ENCODE data around the gene TEPSIN. TPM values are rescaled to one million over a fixed set of nuclear protein-coding genes. Genes with fewer than 3 reads are reported as not detected.

TEPSIN gene
- total RNA-seq, 1 donor from 2014 or later: 35.4 TPM

GRCh38 chr17:81246679-81247338, 8.0 kb upstream of the TEPSIN start:
- no peaks in the 10 kb centered on the region for H3K9me3 ChIP-seq
- peaks cover 0 to 6% of the 10 kb centered on the region in 2 donors for H3K36me3 ChIP-seq
- peaks cover 2% of the 10 kb centered on the region for H3K4me1 ChIP-seq
- no peaks in the 10 kb centered on the region for H3K27me3 ChIP-seq
- H3K27ac ChIP-seq: no peak overlapping the region
- intact Hi-C loops (cut with DNase I): no loop called here
- no peak for TF ChIP-seq POLR2AphosphoS5 (IDR thresholded peaks at IDR 0.05; ENCODE audit: insufficient read depth in 1 of 2, low read depth in 1 of 2)
- no peak overlapping the region for H3K4me3 ChIP-seq
- DNase-seq (ENCODE audit: extremely low spot score in 2 of 2): no peak

GRCh38 chr17:81246343-81246670, 7.5 kb upstream of the TEPSIN start:
- no peak overlapping the region for H3K27ac ChIP-seq
- intact Hi-C loops (cut with DNase I): no loop called here
- DNase-seq (ENCODE audit: extremely low spot score in 2 of 2): no peak

GRCh38 chr17:81245665-81246342, 6.9 kb upstream of the TEPSIN start:
- TF ChIP-seq CTCF (IDR thresholded peaks at IDR 0.05): no peak
- no peak for TF ChIP-seq POLR2AphosphoS5 (IDR thresholded peaks at IDR 0.05; ENCODE audit: insufficient read depth in 1 of 2, low read depth in 1 of 2)
- Histone ChIP-seq H3K4me3 (no peak overlapping the region), H3K4me1 (peaks cover 11% of the 10 kb centered on the region), H3K9me3 (no peaks in the 10 kb centered on the region), H3K27me3 (no peaks in the 10 kb centered on the region), H3K36me3 (no peaks in the 10 kb centered on the region), H3K27ac (no peak overlapping the region)
- no peak for DNase-seq (ENCODE audit: extremely low spot score in 2 of 2)
- intact Hi-C loops (cut with DNase I): no loop called here

More at GRCh38 chr17:81246343-81246670, 7.5 kb upstream of the TEPSIN start:
- Histone ChIP-seq H3K9me3 (no peaks in the 10 kb centered on the region), H3K4me1 (peaks cover 6% of the 10 kb centered on the region), H3K36me3 (peaks cover 0 to under 1% of the 10 kb centered on the region in 2 donors), H3K27me3 (no peaks in the 10 kb centered on the region), H3K4me3 (no peak overlapping the region)
- TF ChIP-seq POLR2AphosphoS5 (IDR thresholded peaks at IDR 0.05; ENCODE audit: insufficient read depth in 1 of 2, low read depth in 1 of 2) (no peak), POLR2A (IDR thresholded peaks at IDR 0.05) (no peak), CTCF (IDR thresholded peaks at IDR 0.05) (no peak)

GRCh38 chr17:81245024-81245664, 6.3 kb upstream of the TEPSIN start:
- DNase-seq (ENCODE audit: extremely low spot score in 2 of 2): no peak
- no peak for TF ChIP-seq POLR2AphosphoS5 (IDR thresholded peaks at IDR 0.05; ENCODE audit: insufficient read depth in 1 of 2, low read depth in 1 of 2)
- TF ChIP-seq CTCF (IDR thresholded peaks at IDR 0.05): no peak
- TF ChIP-seq POLR2A (IDR thresholded peaks at IDR 0.05): no peak
- no peak overlapping the region for H3K4me3 ChIP-seq
- no peaks in the 10 kb centered on the region for H3K9me3 ChIP-seq
- intact Hi-C loops (cut with DNase I): no loop called here
- H3K4me1 ChIP-seq: peaks cover 17% of the 10 kb centered on the region
- H3K27ac ChIP-seq: no peak overlapping the region
- H3K27me3 ChIP-seq: no peaks in the 10 kb centered on the region
- H3K36me3 ChIP-seq: no peaks in the 10 kb centered on the region

- TF ChIP-seq CTCF (IDR thresholded peaks at IDR 0.05): no peak
- TF ChIP-seq POLR2A (IDR thresholded peaks at IDR 0.05): no peak
- no peak for TF ChIP-seq POLR2AphosphoS5 (IDR thresholded peaks at IDR 0.05; ENCODE audit: insufficient read depth in 1 of 2, low read depth in 1 of 2)
- H3K4me1 ChIP-seq: peaks cover 24% of the 10 kb centered on the region
- no peaks in the 10 kb centered on the region for H3K9me3 ChIP-seq
- H3K27me3 ChIP-seq: no peaks in the 10 kb centered on the region
- H3K4me3 ChIP-seq: no peak overlapping the region
- H3K36me3 ChIP-seq: no peaks in the 10 kb centered on the region
- intact Hi-C loops (cut with DNase I): no loop called here
- DNase-seq (ENCODE audit: extremely low spot score in 2 of 2): no peak
- no peak overlapping the region for H3K27ac ChIP-seq
Measured at GRCh38 chr17:81244358-81245023, 5.6 kb upstream of the TEPSIN start.
